Progenitor cell of endocrine pancreas (in vitro differentiated cells): Measurements from ENCODE around the gene ADCY5. TPM values are rescaled to one million over a fixed set of nuclear protein-coding genes. Genes with fewer than 3 reads are reported as not detected.

Source experiments
- DNase-seq: peaks from one replicate; pipeline ENCODE4 v3.0.0; 2021; ENCODE audit warnings: low spot score; ENCODE audit not compliant: unreplicated experiment
- H3K27ac Mint-ChIP-seq: 2 replicates; pipeline ENCODE4 v1.8.0; 2021; ENCODE audit warnings: mild to moderate bottlenecking, moderate library complexity, mixed read lengths
- H3K27me3 Mint-ChIP-seq: 2 replicates; pipeline ENCODE4 v1.8.0; 2021; ENCODE audit warnings: mixed read lengths
- H3K36me3 Mint-ChIP-seq: 2 replicates; pipeline ENCODE4 v1.8.0; 2022; ENCODE audit warnings: mixed read lengths; ENCODE audit not compliant: insufficient read depth
- H3K4me1 Mint-ChIP-seq: 2 replicates; pipeline ENCODE4 v1.8.0; 2021; ENCODE audit warnings: low read depth, mixed read lengths
- H3K4me3 Mint-ChIP-seq: 2 replicates; pipeline ENCODE4 v1.8.0; 2021; ENCODE audit warnings: low read depth, mild to moderate bottlenecking, moderate library complexity, mixed read lengths
- H3K9me3 Mint-ChIP-seq: 2 replicates; pipeline ENCODE4 v1.8.0; 2021; ENCODE audit warnings: low read depth, mixed read lengths
- total RNA-seq: library from RNA; stranded (reverse); gene quantifications from 2 replicates; pipeline ENCODE4 v1.2.1, GENCODE V29; 2021
- TF ChIP-seq, protein P1 (sequence below): fragments of 200-600 bp; sonication (generic); IDR thresholded peaks from one replicate; pipeline ENCODE4 v1.5.0; 2021; ENCODE audit warnings: antibody characterized with exemption, mild to moderate bottlenecking; ENCODE audit not compliant: unreplicated experiment

The ADCY5 gene
- total RNA-seq, 1 donor from 2014 or later = 33.8 TPM

DNA sequence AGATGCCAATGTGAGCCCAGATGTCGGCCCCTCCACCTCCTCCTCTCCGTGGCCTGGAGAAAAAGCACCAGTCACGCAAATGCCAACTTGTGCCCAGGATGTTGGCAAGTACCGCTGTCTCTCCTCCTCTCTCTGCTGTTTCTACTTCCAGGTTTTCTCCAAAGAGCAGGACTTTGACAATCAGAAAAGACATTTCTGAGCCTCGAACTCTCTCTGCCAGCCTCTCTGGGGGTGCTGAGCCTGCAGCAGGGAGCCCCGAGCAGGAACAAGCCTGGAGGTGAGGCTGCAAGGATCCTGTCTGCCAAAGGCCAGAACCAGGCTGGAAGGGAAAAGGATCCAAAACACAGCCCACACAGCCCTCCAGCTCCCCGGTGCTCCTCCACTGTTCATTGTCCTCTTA lies 157.5 kb downstream of the ADCY5 start:
- H3K27me3 Mint-ChIP-seq = no peaks in the 10 kb centered on the region
- no peak overlapping the region for H3K27ac Mint-ChIP-seq
- H3K4me3 Mint-ChIP-seq = no peak overlapping the region
- TF ChIP-seq, protein P1, sequence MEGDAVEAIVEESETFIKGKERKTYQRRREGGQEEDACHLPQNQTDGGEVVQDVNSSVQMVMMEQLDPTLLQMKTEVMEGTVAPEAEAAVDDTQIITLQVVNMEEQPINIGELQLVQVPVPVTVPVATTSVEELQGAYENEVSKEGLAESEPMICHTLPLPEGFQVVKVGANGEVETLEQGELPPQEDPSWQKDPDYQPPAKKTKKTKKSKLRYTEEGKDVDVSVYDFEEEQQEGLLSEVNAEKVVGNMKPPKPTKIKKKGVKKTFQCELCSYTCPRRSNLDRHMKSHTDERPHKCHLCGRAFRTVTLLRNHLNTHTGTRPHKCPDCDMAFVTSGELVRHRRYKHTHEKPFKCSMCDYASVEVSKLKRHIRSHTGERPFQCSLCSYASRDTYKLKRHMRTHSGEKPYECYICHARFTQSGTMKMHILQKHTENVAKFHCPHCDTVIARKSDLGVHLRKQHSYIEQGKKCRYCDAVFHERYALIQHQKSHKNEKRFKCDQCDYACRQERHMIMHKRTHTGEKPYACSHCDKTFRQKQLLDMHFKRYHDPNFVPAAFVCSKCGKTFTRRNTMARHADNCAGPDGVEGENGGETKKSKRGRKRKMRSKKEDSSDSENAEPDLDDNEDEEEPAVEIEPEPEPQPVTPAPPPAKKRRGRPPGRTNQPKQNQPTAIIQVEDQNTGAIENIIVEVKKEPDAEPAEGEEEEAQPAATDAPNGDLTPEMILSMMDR = no peak
- no peaks in the 10 kb centered on the region for H3K9me3 Mint-ChIP-seq
- H3K4me1 Mint-ChIP-seq = no peaks in the 10 kb centered on the region
- DNase-seq = no peak
- peaks cover 26% of the 10 kb centered on the region for H3K36me3 Mint-ChIP-seq

DNA sequence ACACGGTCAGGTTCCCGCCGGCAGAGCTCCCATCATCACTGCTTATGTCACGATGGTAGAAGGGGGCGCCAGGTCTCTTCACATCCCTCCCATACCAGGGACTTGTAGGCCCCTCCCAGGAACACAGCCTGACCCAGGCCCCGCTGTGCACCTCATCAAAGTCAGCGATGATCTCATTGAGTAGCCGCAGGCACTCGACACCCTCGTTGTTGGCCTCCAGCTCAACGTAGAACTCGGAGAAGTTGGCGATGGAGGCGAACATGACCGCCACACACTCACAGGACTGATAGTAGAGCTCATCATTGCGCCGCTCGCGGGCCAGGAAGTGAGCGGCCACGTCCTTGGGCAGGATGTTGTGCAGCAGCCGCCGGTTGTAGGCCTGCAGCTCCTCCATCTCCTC lies 157.9 kb downstream of the ADCY5 start:
- TF ChIP-seq, protein P1 = no peak
- H3K4me1 Mint-ChIP-seq = no peaks in the 10 kb centered on the region
- peaks cover 25% of the 10 kb centered on the region for H3K36me3 Mint-ChIP-seq
- H3K4me3 Mint-ChIP-seq = no peak overlapping the region
- no peak for DNase-seq
- H3K9me3 Mint-ChIP-seq = no peaks in the 10 kb centered on the region
- no peaks in the 10 kb centered on the region for H3K27me3 Mint-ChIP-seq
- no peak overlapping the region for H3K27ac Mint-ChIP-seq

GRCh38 chr3:123290107-123290930 lies 158.6 kb downstream of the ADCY5 start:
- Mint-ChIP-seq H3K4me3 (no peak overlapping the region), H3K27ac (no peak overlapping the region), H3K4me1 (no peaks in the 10 kb centered on the region), H3K36me3 (peaks cover 23% of the 10 kb centered on the region), H3K9me3 (no peaks in the 10 kb centered on the region), H3K27me3 (no peaks in the 10 kb centered on the region)
- TF ChIP-seq, protein P1 = no peak
- no peak for DNase-seq

- no peak overlapping the region for H3K4me3 Mint-ChIP-seq
- no peaks in the 10 kb centered on the region for H3K4me1 Mint-ChIP-seq
- H3K27me3 Mint-ChIP-seq = no peaks in the 10 kb centered on the region
- TF ChIP-seq, protein P1 = no peak
- no peak overlapping the region for H3K27ac Mint-ChIP-seq
- no peak for DNase-seq
- H3K9me3 Mint-ChIP-seq = no peaks in the 10 kb centered on the region
- peaks cover 22% of the 10 kb centered on the region for H3K36me3 Mint-ChIP-seq
These were observed 159.3 kb downstream of the ADCY5 start for GRCh38 chr3:123289391-123290106.

GRCh38 chr3:123287962-123288302 lies 161.0 kb downstream of the ADCY5 start:
- H3K4me1 Mint-ChIP-seq = no peaks in the 10 kb centered on the region

More at GRCh38 chr3:123287962-123288302, 161.0 kb downstream of the ADCY5 start:
- no peak overlapping the region for H3K27ac Mint-ChIP-seq
- DNase-seq = no peak
- no peaks in the 10 kb centered on the region for H3K27me3 Mint-ChIP-seq
- no peaks in the 10 kb centered on the region for H3K9me3 Mint-ChIP-seq
- TF ChIP-seq, protein P1 = no peak
- H3K4me3 Mint-ChIP-seq = no peak overlapping the region
- H3K36me3 Mint-ChIP-seq = peaks cover 12% of the 10 kb centered on the region
